ENCODE measurements around the gene CEP126. TPM values are rescaled to one million over a fixed set of nuclear protein-coding genes. Genes with fewer than 3 reads are reported as not detected.

CEP126 gene
- polyA plus RNA-seq, 4 donors, result 0.45 to 8.3 (median 0.85) TPM

DNA sequence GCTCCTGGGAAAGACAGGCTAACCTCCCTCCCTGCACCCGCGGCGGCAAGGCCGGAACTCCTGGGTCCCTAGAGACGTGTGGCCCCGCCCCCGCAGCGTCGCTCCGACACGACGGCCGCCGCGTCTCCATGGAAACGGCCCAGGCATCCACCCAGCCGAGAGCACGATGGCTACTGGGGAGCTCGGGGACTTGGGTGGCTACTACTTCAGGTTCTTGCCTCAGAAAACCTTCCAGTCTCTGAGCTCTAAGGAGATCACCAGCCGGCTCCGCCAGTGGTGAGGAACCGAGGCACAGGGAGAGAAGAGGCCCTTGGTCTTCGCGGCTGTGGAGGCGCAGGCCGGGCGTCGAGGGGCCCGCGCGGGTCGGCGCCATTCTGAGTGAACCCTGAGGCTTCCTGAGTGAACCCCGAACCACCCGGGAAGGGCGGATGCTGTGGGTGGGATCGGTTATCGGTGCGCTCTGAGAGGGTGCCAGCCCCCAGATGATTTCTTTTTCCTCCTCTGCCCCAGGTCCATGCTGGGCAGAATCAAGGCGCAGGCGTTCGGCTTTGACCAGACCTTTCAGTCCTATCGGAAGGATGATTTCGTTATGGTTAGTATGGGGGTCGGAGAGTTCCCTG lies 132.6 kb downstream of the CEP126 start, which contains the start of gene CFAP300:
Gene CFAP300, plus strand, starts transcription at position 133 of the 620 bp plus-strand sequence. Its CDS starts 34 bp downstream, at position 167.
- DNase-seq, result peak; percentile 63 to 73
- Histone ChIP-seq H3K4me3 (ENCODE audit: low read depth in 1 of 3, low read length in 3 of 3) (peak within 1 kb of the TSS in 2 of 3 donors; percentile 15 to 60), H3K36me3 (ENCODE audit: control insufficient read depth in 3 of 3, insufficient read depth in 2 of 3, low read depth in 1 of 3, low read length in 3 of 3) (no peaks in the 10 kb centered on the region), H3K27ac (ENCODE audit: low read depth in 1 of 3, low read length in 2 of 3) (peak within 1 kb of the TSS in 1 of 3 donors; percentile 9), H3K9me3 (ENCODE audit: control insufficient read depth in 2 of 2, insufficient read depth in 1 of 2, low read depth in 1 of 2, low read length in 1 of 2) (no peaks in the 10 kb centered on the region), H3K27me3 (ENCODE audit: control insufficient read depth in 3 of 3, insufficient read depth in 3 of 3, low read length in 3 of 3) (peaks cover 0 to 9% (median 5%) of the 10 kb centered on the region in 3 donors), H3K4me1 (ENCODE audit: control insufficient read depth in 3 of 3, insufficient read depth in 2 of 3, low read depth in 1 of 3, low read length in 2 of 3) (no peaks in the 10 kb centered on the region)
- FAIRE-seq, result no peak
- WGBS, 3 donors, result 1 to 3% (median 3%) methylated on average over 44 to 45 of the region's 45 CpGs

Other genes with a start within 250 kb of the CEP126 start
- under 1 TPM in 2 of 4 donors, not detected in 2; 0.10 to 0.18 TPM for gene ANGPTL5, start 1.5 kb downstream of the CEP126 start, polyA plus RNA-seq
- gene CFAP300, start 132.4 kb downstream of the CEP126 start, polyA plus RNA-seq, result 1 to 10 TPM in 2 of 4 donors, under 1 TPM in 1, not detected in 1; 0.63 to 2.5 (median 1.3) TPM
- 10 to 100 TPM; 14.1 to 79.4 (median 19.8) TPM for gene YAP1, start 195.4 kb downstream of the CEP126 start, polyA plus RNA-seq